Muscle of back (tissue), 11 donors: ENCODE data around the gene NFKBIZ. TPM values are rescaled to one million over a fixed set of nuclear protein-coding genes. Genes with fewer than 3 reads are reported as not detected.
A peak's percentile ranks its signal among the peaks of the same experiment; 100 is the strongest.
"Not testable (repeated sequence)": the region's sequence is repeated elsewhere in the genome, so short reads cannot be mapped to it uniquely, and the experiment has no call there.

Experiments
- DNase-seq, 3 donors: peaks; one replicate each; pipeline versions ENCODE4 v3.0.0 to v3.0.0-alpha.2; 2013
- polyA plus RNA-seq, 10 donors: library from polyadenylated mRNA; unstranded; fragments of 120-200 nt; gene quantifications; one replicate each; pipeline ENCODE4 v1.2.1, GENCODE V29; 2013; ENCODE audit not compliant: insufficient read length in 10 of 10

Gene NFKBIZ
- polyA plus RNA-seq, 10 donors: 1.1 to 24.1 (median 3.7) TPM

- no peak for DNase-seq
Observed at GRCh38 chr3:101868534-101869464, 19.5 kb downstream of the NFKBIZ start.

GRCh38 chr3:101870138-101870537, 20.8 kb downstream of the NFKBIZ start:
- DNase-seq: no peak

GRCh38 chr3:101873619-101874018, 24.3 kb downstream of the NFKBIZ start:
- DNase-seq: no peak

GRCh38 chr3:101876142-101876541, 26.8 kb downstream of the NFKBIZ start:
- DNase-seq: peak in 2 of 3 donors; percentile 7 to 15

GRCh38 chr3:101878589-101878988, 29.3 kb downstream of the NFKBIZ start:
- no peak for DNase-seq

GRCh38 chr3:101879102-101879501, 29.8 kb downstream of the NFKBIZ start:
- DNase-seq: no peak

- no peak for DNase-seq
Observed at GRCh38 chr3:101879623-101880284, 30.4 kb downstream of the NFKBIZ start.

GRCh38 chr3:101884776-101885175, 35.5 kb downstream of the NFKBIZ start:
- no peak for DNase-seq

GRCh38 chr3:101885584-101885983, 36.3 kb downstream of the NFKBIZ start:
- DNase-seq: not testable (repeated sequence)

- DNase-seq: no peak
Observed at GRCh38 chr3:101886626-101887025, 37.3 kb downstream of the NFKBIZ start.

- DNase-seq: no peak
Observed at GRCh38 chr3:101888653-101889052, 39.3 kb downstream of the NFKBIZ start.

- DNase-seq: peak in 1 of 3 donors; percentile 41
Observed at GRCh38 chr3:101890716-101891115, 41.4 kb downstream of the NFKBIZ start.

GRCh38 chr3:101892648-101893047, 43.3 kb downstream of the NFKBIZ start:
- no peak for DNase-seq

GRCh38 chr3:101896083-101896757, 46.9 kb downstream of the NFKBIZ start:
- no peak for DNase-seq

- no peak for DNase-seq
Observed at GRCh38 chr3:101897013-101897412, 47.7 kb downstream of the NFKBIZ start.

- DNase-seq: no peak
Observed at GRCh38 chr3:101898039-101898438, 48.7 kb downstream of the NFKBIZ start.

GRCh38 chr3:101898752-101899169, 49.4 kb downstream of the NFKBIZ start:
- DNase-seq: peak in 2 of 3 donors; percentile 11 to 31

- DNase-seq: no peak
Observed at GRCh38 chr3:101900316-101900715, 51.0 kb downstream of the NFKBIZ start.

- no peak for DNase-seq
Observed at GRCh38 chr3:101900736-101901135, 51.4 kb downstream of the NFKBIZ start.

GRCh38 chr3:101902041-101902440, 52.7 kb downstream of the NFKBIZ start:
- DNase-seq: peak in 1 of 3 donors; percentile 89

GRCh38 chr3:101903451-101903871, 54.1 kb downstream of the NFKBIZ start:
- no peak for DNase-seq

GRCh38 chr3:101905573-101905972, 56.3 kb downstream of the NFKBIZ start:
- DNase-seq: not testable (repeated sequence)
